HL-60 (cell line): Measurements from ENCODE around the gene RPRML.
"Not testable (repeated sequence)": the region's sequence is repeated elsewhere in the genome, so short reads cannot be mapped to it uniquely, and the experiment has no call there.

ENCODE experiments used
- DNase-seq, 2 experiments: peaks; one replicate each; pipeline ENCODE4 v3.0.0-alpha.2; 2010 to 2020; ENCODE audit warnings: low read depth in 1 of 2, low spot score in 1 of 2
- H3K27ac ChIP-seq: fragments of 250-450 bp; sonication (Bioruptor Pico); replicated peaks from 2 replicates; pipeline ENCODE4 v1.5.1; 2020; ENCODE audit warnings: mild to moderate bottlenecking, moderate library complexity
- H3K27me3 ChIP-seq: fragments of 250-450 bp; sonication (Bioruptor Pico); 2 replicates; pipeline ENCODE4 v1.5.1; 2021; ENCODE audit warnings: mild to moderate bottlenecking, moderate library complexity; ENCODE audit not compliant: insufficient read depth, poor library complexity, severe bottlenecking
- H3K4me3 ChIP-seq: replicated peaks from 2 replicates; pipeline ENCODE4 v1.5.1; 2011; ENCODE audit warnings: mild to moderate bottlenecking, control low read depth, low read length; ENCODE audit not compliant: insufficient read depth
- GABPA ChIP-seq: IDR thresholded peaks from 2 replicates; pipeline ENCODE4 v1.6.1; 2012; ENCODE audit warnings: low read depth
- POLR2AphosphoS5 ChIP-seq: IDR thresholded peaks from 2 replicates; pipeline ENCODE4 v1.6.1; 2012; ENCODE audit warnings: low read depth
- SPI1 ChIP-seq: IDR thresholded peaks from 2 replicates; pipeline ENCODE4 v1.6.1; 2012; ENCODE audit warnings: low read depth, mild to moderate bottlenecking, borderline replicate concordance
- TF ChIP-seq, protein P1 (sequence below): IDR thresholded peaks from 2 replicates; pipeline ENCODE4 v1.6.1; 2012; ENCODE audit warnings: low read depth; ENCODE audit not compliant: insufficient replicate concordance
- TF ChIP-seq, protein P2 (sequence below): IDR thresholded peaks from one replicate; pipeline ENCODE4 v1.5.1; 2011; ENCODE audit warnings: low read length, control low read depth, inconsistent platforms; ENCODE audit not compliant: insufficient read depth

Gene RPRML

GRCh38 chr17:46994993-46995392 is 15.9 kb upstream of the RPRML start:
- DNase-seq = no peak
- Histone ChIP-seq H3K27ac (no peak overlapping the region), H3K4me3 (no peak overlapping the region), H3K27me3 (peaks cover 2% of the 10 kb centered on the region)
- TF ChIP-seq SPI1 (no peak), GABPA (no peak), POLR2AphosphoS5 (no peak)
- TF ChIP-seq, protein P1, sequence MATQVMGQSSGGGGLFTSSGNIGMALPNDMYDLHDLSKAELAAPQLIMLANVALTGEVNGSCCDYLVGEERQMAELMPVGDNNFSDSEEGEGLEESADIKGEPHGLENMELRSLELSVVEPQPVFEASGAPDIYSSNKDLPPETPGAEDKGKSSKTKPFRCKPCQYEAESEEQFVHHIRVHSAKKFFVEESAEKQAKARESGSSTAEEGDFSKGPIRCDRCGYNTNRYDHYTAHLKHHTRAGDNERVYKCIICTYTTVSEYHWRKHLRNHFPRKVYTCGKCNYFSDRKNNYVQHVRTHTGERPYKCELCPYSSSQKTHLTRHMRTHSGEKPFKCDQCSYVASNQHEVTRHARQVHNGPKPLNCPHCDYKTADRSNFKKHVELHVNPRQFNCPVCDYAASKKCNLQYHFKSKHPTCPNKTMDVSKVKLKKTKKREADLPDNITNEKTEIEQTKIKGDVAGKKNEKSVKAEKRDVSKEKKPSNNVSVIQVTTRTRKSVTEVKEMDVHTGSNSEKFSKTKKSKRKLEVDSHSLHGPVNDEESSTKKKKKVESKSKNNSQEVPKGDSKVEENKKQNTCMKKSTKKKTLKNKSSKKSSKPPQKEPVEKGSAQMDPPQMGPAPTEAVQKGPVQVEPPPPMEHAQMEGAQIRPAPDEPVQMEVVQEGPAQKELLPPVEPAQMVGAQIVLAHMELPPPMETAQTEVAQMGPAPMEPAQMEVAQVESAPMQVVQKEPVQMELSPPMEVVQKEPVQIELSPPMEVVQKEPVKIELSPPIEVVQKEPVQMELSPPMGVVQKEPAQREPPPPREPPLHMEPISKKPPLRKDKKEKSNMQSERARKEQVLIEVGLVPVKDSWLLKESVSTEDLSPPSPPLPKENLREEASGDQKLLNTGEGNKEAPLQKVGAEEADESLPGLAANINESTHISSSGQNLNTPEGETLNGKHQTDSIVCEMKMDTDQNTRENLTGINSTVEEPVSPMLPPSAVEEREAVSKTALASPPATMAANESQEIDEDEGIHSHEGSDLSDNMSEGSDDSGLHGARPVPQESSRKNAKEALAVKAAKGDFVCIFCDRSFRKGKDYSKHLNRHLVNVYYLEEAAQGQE = no peak
- TF ChIP-seq, protein P2, sequence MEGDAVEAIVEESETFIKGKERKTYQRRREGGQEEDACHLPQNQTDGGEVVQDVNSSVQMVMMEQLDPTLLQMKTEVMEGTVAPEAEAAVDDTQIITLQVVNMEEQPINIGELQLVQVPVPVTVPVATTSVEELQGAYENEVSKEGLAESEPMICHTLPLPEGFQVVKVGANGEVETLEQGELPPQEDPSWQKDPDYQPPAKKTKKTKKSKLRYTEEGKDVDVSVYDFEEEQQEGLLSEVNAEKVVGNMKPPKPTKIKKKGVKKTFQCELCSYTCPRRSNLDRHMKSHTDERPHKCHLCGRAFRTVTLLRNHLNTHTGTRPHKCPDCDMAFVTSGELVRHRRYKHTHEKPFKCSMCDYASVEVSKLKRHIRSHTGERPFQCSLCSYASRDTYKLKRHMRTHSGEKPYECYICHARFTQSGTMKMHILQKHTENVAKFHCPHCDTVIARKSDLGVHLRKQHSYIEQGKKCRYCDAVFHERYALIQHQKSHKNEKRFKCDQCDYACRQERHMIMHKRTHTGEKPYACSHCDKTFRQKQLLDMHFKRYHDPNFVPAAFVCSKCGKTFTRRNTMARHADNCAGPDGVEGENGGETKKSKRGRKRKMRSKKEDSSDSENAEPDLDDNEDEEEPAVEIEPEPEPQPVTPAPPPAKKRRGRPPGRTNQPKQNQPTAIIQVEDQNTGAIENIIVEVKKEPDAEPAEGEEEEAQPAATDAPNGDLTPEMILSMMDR = no peak

DNA sequence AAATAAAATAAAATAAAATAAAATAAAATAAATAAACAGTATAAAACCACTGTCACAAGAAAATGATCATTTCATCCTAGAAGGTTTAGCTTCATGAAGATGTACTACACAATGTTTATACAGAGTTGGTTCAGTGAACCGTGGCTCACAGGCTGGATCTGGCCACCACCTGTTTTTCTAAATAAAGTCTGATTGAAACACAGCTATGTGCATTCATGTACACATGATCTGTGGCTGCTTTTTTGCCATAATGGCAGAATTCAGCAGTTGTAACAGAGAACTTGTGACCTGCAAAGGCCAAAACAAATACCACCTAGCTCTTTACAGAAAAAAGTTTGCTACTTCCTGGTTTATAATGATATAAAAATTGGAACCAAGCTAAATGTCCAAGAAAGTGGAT is 12.6 kb upstream of the RPRML start:
- Histone ChIP-seq H3K27ac (no peak overlapping the region), H3K27me3 (peaks cover 3% of the 10 kb centered on the region), H3K4me3 (no peak overlapping the region)
- no peak for DNase-seq
- TF ChIP-seq, protein P1 = no peak
- TF ChIP-seq POLR2AphosphoS5 (no peak), GABPA (no peak), SPI1 (no peak)
- TF ChIP-seq, protein P2 = no peak

DNA sequence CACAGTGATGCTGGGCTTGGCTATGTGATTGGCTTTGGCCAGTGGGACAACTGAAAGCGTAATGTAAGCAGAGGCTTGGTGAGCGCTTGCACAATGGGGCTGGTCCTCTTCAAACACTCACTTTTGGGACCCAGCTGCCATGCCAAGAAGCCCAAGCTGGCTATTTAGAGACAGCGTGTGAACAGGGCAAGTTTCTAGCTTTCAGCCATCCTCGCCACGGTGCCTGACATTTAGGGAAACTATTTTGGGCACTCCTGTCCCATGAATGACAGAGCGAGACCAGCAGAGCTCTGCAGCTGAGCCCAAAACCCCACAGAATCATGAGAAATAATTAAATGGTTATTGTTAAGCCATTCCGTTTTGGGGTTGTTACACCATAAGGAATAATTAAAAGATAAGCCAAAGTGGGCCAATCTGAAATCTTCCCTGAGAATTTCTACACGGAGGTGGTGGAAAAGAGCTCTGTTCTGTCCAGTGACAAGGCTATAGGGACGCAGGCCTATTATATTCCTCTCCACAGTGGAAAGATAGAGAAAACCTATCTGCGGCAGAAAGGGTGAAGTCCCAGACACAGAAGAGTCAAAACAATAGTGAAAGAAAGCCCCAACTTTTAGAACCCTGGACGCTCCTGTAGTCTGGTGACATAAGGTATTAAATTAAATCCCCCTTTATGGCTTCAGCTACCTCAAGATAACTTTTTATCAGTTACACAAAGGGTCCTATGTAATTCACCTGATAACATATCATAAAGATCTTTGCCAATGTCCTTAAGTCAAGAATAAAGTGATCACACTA is 10.8 kb upstream of the RPRML start:
- Histone ChIP-seq H3K4me3 (no peak overlapping the region), H3K27me3 (peaks cover 3% of the 10 kb centered on the region), H3K27ac (no peak overlapping the region)
- TF ChIP-seq, protein P1 = no peak
- TF ChIP-seq POLR2AphosphoS5 (no peak), SPI1 (no peak), GABPA (no peak)
- TF ChIP-seq, protein P2 = no peak
- DNase-seq = no peak

- H3K4me3 ChIP-seq, DNase-seq, H3K27ac ChIP-seq, H3K27me3 ChIP-seq: not testable (repeated sequence)
Observed at GRCh38 chr17:46987927-46988326, 8.9 kb upstream of the RPRML start.
